HepG2 (cell line): ENCODE data around the gene LAMTOR2. TPM values are rescaled to one million over a fixed set of nuclear protein-coding genes. Genes with fewer than 3 reads are reported as not detected.

Experiments
- CTCF ChIP-seq: sonication (generic); formaldehyde crosslinking; IDR thresholded peaks from 2 replicates; pipeline ENCODE4 v1.5.0; 2020; ENCODE audit warnings: mild to moderate bottlenecking, missing genetic modification reagents, moderate library complexity
- FLYWCH1 ChIP-seq: sonication (generic); formaldehyde crosslinking; IDR thresholded peaks from 2 replicates; pipeline ENCODE4 v1.8.1; 2023; ENCODE audit warnings: mild to moderate bottlenecking, missing genetic modification reagents
- GABPB1 ChIP-seq: IDR thresholded peaks from 2 replicates; pipeline ENCODE4 v1.6.1; 2016; ENCODE audit warnings: mild to moderate bottlenecking, missing genetic modification reagents, moderate library complexity, missing compliant biosample characterization
- GATAD1 ChIP-seq: IDR thresholded peaks from 2 replicates; pipeline ENCODE4 v1.6.1; 2016; ENCODE audit warnings: missing genetic modification reagents, missing compliant biosample characterization
- HBP1 ChIP-seq: IDR thresholded peaks from 2 replicates; pipeline ENCODE4 v1.6.1; 2016; ENCODE audit warnings: low read depth, control low read depth
- HDAC2 ChIP-seq: sonication (generic); formaldehyde crosslinking; IDR thresholded peaks from 2 replicates; pipeline ENCODE4 v1.4.0; 2020; ENCODE audit warnings: missing genetic modification reagents
- HOXA5 ChIP-seq: sonication (generic); formaldehyde crosslinking; IDR thresholded peaks from 2 replicates; pipeline ENCODE4 v1.4.0; 2020; ENCODE audit warnings: missing genetic modification reagents
- KDM1A ChIP-seq: IDR thresholded peaks from 2 replicates; pipeline ENCODE4 v1.6.1; 2016; ENCODE audit warnings: missing compliant biosample characterization
- MEF2D ChIP-seq: sonication (generic); formaldehyde crosslinking; IDR thresholded peaks from 2 replicates; pipeline ENCODE4 v1.5.1; 2020; ENCODE audit warnings: mild to moderate bottlenecking, missing genetic modification reagents
- MIXL1 ChIP-seq: IDR thresholded peaks from 2 replicates; pipeline ENCODE4 v1.6.1; 2016
- NCOR1 ChIP-seq: fragments of 200-600 bp; sonication (generic); IDR thresholded peaks from 2 replicates; pipeline ENCODE4 v1.7.0; 2017; ENCODE audit warnings: antibody characterized with exemption, low read length, borderline replicate concordance
- NFRKB ChIP-seq: fragments of 450-650 bp; IDR thresholded peaks from 2 replicates; pipeline ENCODE4 v1.6.1; 2017
- NR2F6 ChIP-seq, 2 experiments: IDR thresholded peaks; 2 replicates each; pipeline ENCODE4 v1.6.1; 2016; ENCODE audit warnings: antibody characterized with exemption in 1 of 2, mild to moderate bottlenecking in 1 of 2
- POLR2AphosphoS5 ChIP-seq: IDR thresholded peaks from 2 replicates; pipeline ENCODE4 v1.6.1; 2012; ENCODE audit warnings: low read depth, low read length
- RBAK ChIP-seq: sonication (generic); formaldehyde crosslinking; IDR thresholded peaks from 2 replicates; pipeline ENCODE4 v1.5.1; 2020; ENCODE audit warnings: mild to moderate bottlenecking, missing genetic modification reagents
- RXRB ChIP-seq: IDR thresholded peaks from 2 replicates; pipeline ENCODE4 v1.6.1; 2016; ENCODE audit warnings: borderline replicate concordance, missing genetic modification reagents, missing compliant biosample characterization
- SOX6 ChIP-seq, 2 experiments: fragments of 450-650 bp in 1 of 2; sonication (generic) in 1 of 2; formaldehyde crosslinking in 1 of 2; IDR thresholded peaks; 2 replicates each; pipeline versions ENCODE4 v1.4.0 to v1.6.1; 2017 to 2020; ENCODE audit warnings: antibody characterized with exemption in 1 of 2, mild to moderate bottlenecking in 1 of 2, missing genetic modification reagents in 1 of 2
- SRSF4 ChIP-seq: fragments of 200-400 bp; formaldehyde crosslinking; IDR thresholded peaks from one replicate; pipeline ENCODE4 v1.6.1; 2018; ENCODE audit warnings: mild to moderate bottlenecking, low read depth, low read length, moderate library complexity; ENCODE audit not compliant: poor library complexity, severe bottlenecking
- STAG1 ChIP-seq: sonication (generic); formaldehyde crosslinking; IDR thresholded peaks from 2 replicates; pipeline ENCODE4 v1.4.0; 2020; ENCODE audit warnings: missing genetic modification reagents
- ZBTB34 ChIP-seq: sonication (generic); formaldehyde crosslinking; IDR thresholded peaks from 2 replicates; pipeline ENCODE4 v1.8.0; 2022; ENCODE audit warnings: mild to moderate bottlenecking, missing genetic modification reagents
- ZNF234 ChIP-seq: sonication (generic); formaldehyde crosslinking; conservative IDR thresholded peaks from 2 replicates; pipeline ENCODE4 v1.5.1; 2020; ENCODE audit warnings: mild to moderate bottlenecking, missing genetic modification reagents
- ZNF512B ChIP-seq: sonication (generic); formaldehyde crosslinking; IDR thresholded peaks from 2 replicates; pipeline ENCODE4 v1.5.1; 2020; ENCODE audit warnings: missing genetic modification reagents, mild to moderate bottlenecking, borderline replicate concordance
- ZNF556 ChIP-seq: sonication (generic); formaldehyde crosslinking; IDR thresholded peaks from 2 replicates; pipeline ENCODE4 v1.4.0; 2020; ENCODE audit warnings: mild to moderate bottlenecking, missing genetic modification reagents, borderline replicate concordance
- ZNF605 ChIP-seq: sonication (generic); formaldehyde crosslinking; IDR thresholded peaks from 2 replicates; pipeline ENCODE4 v1.8.0; 2022; ENCODE audit warnings: mild to moderate bottlenecking, missing genetic modification reagents
- ZNF878 ChIP-seq: sonication (generic); formaldehyde crosslinking; IDR thresholded peaks from 2 replicates; pipeline ENCODE4 v1.8.1; 2023; ENCODE audit warnings: mild to moderate bottlenecking, missing genetic modification reagents, moderate library complexity
- polyA plus RNA-seq, 8 experiments: library from polyadenylated mRNA; depleted of rRNA in 3 of 8; stranded (reverse) in 7 of 8; unstranded in 1 of 8; fragments of >200 nt; fragmentation: Illumina TruSeq in 4 of 8; extraction: Trizol in 4 of 8; gene quantifications; 2 replicates each; pipeline versions ENCODE4 v1.2.1 to v1.2.3, GENCODE V29; 2011 to 2016; ENCODE audit warnings: low read depth in 4 of 8, missing spikeins in 1 of 8, mixed read lengths in 1 of 8; ENCODE audit not compliant: insufficient read depth in 1 of 8
- total RNA-seq, 5 experiments: library from RNA; depleted of rRNA; stranded (reverse); fragments of >200 nt; fragmentation: Illumina TruSeq; extraction: Trizol; gene quantifications; 2 replicates each; pipeline ENCODE4 v1.2.3, GENCODE V29; 2016; ENCODE audit warnings: low read depth in 1 of 5

Gene LAMTOR2
- total and polyA plus RNA-seq, 2 of the 13 experiments (the other 11 are each of a cell fraction or from before 2014, with no cell fraction given): 36.5 to 66.4 TPM

DNA sequence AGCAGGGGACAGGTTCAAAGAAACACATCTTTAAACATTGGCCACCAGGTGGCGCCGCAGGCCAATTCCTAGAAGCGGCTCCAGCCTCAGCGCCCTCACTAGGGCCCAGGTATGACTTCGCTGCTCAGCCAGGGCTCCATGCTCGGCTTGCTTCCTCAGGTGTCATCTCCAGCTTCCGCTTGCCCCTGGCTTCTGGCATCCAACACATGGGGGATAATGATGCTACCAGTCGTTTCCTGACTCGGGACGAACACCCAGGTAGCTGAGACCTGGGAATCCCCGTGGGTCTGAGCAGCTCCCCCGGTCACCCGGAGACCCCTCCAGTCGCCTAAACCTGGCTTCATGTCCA lies 36.2 kb downstream of the LAMTOR2 start (continued):
- TF ChIP-seq HBP1 (CRISPR knock-in tag) (no peak), NR2F6 (IDR thresholded peaks at IDR 0.05) (no peak), NR2F6 (CRISPR knock-in tag; IDR thresholded peaks at IDR 0.05) (0 out of 2 replicates have a peak, but pooled peaks have one; percentile 17), RBAK (CRISPR knock-in tag) (0 out of 2 replicates have a peak, but pooled peaks have one; percentile 5), GATAD1 (CRISPR knock-in tag) (0 out of 2 replicates have a peak, but pooled peaks have one; percentile 14), ZNF878 (CRISPR knock-in tag) (no peak), ZNF605 (CRISPR knock-in tag) (no peak), SOX6 (IDR thresholded peaks at IDR 0.05) (no peak), SOX6 (CRISPR knock-in tag; IDR thresholded peaks at IDR 0.05) (0 out of 2 replicates have a peak, but pooled peaks have one; percentile 20), GABPB1 (CRISPR knock-in tag) (peak; percentile 20; the same call in 1 of the 2 replicates), ZNF512B (CRISPR knock-in tag) (no peak), RXRB (0 out of 2 replicates have a peak, but pooled peaks have one; percentile 18), SRSF4 (no peak), MIXL1 (CRISPR knock-in tag) (no peak), HDAC2 (peak; percentile 22; the same call in 1 of the 2 replicates), FLYWCH1 (no peak), KDM1A (CRISPR knock-in tag) (no peak), HOXA5 (no peak), NFRKB (no peak), POLR2AphosphoS5 (no peak), CTCF (CRISPR knock-in tag) (peak; percentile 92), ZNF234 (CRISPR knock-in tag) (no peak), MEF2D (no peak), NCOR1 (no peak), STAG1 (CRISPR knock-in tag) (peak; percentile 92), ZNF556 (CRISPR knock-in tag) (0 out of 2 replicates have a peak, but pooled peaks have one; percentile 28), ZBTB34 (CRISPR knock-in tag) (no peak)
